HepG2 (cell line): ENCODE results near the gene KCNS1. TPM values are rescaled to one million over a fixed set of nuclear protein-coding genes. Genes with fewer than 3 reads are reported as not detected.
A peak's percentile ranks its signal among the peaks of the same experiment; 100 is the strongest.

Experiments
- ATAC-seq: fragments of 200-7000 bp; cut with Tn5 transposase; 3 replicates; pipeline ENCODE4 v1.9.1; 2020; ENCODE audit warnings: mild to moderate bottlenecking, moderate library complexity
- BruUV-seq: library from RNA; stranded (reverse); fragments of 400-500 nt; replicated peaks from 2 replicates; lab custom pipeline; 2021; lab: Mats Ljungman, UMichigan
- CTCF ChIA-PET: fragments of 300-600 bp; formaldehyde crosslinking; extraction: SDS; loops from one replicate; lab custom pipeline; 2021; ENCODE audit warnings: low total read pairs, inconsistent platforms, low intra/inter-chr PET ratio; lab: Yijun Ruan, JAX
- POLR2A ChIA-PET: fragments of 350-600 bp; sonication (Branson Sonifier 250); formaldehyde crosslinking; loops from one replicate; lab custom pipeline; 2020; ENCODE audit warnings: antibody characterized with exemption, inconsistent platforms; lab: Yijun Ruan, JAX
- DNase-seq: peaks from one replicate; pipeline ENCODE4 v3.0.0-alpha.2; 2015; ENCODE audit warnings: low spot score
- FAIRE-seq: peaks from 3 replicates; lab custom pipeline; 2011; peaks lifted over from hg19 to GRCh38; lab: Jason Lieb, UNC
- H2AFZ ChIP-seq: one replicate; pipeline ENCODE4 v1.6.1; 2011; ENCODE audit warnings: low read length, inconsistent platforms
- H3K27ac ChIP-seq: fragments of 300-600 bp; 3 replicates; pipeline ENCODE4 v1.8.0; 2011; ENCODE audit warnings: mixed run types, mild to moderate bottlenecking, mixed read lengths, low read length, inconsistent platforms; ENCODE audit not compliant: insufficient read depth; ENCODE audit errors: extremely low read length
- H3K27me3 ChIP-seq, 2 experiments: fragments of 200-600 bp in 1 of 2; 2 replicates in 1 of 2; 3 replicates in 1 of 2; pipeline versions ENCODE4 v1.6.0 to v1.8.0; 2011; ENCODE audit warnings: low read length in 2 of 2, mild to moderate bottlenecking in 2 of 2, moderate library complexity in 2 of 2, inconsistent platforms in 1 of 2; ENCODE audit not compliant: insufficient read depth in 2 of 2, control insufficient read depth in 1 of 2
- H3K36me3 ChIP-seq, 2 experiments: fragments of 200-600 bp in 1 of 2; replicated peaks in 1 of 2; 2 replicates in 1 of 2; 3 replicates in 1 of 2; pipeline versions ENCODE4 v1.5.1 to v1.8.0; 2011; ENCODE audit warnings: low read length in 2 of 2, inconsistent platforms in 1 of 2; ENCODE audit not compliant: insufficient read depth in 2 of 2, control insufficient read depth in 1 of 2
- H3K4me1 ChIP-seq: 2 replicates; pipeline ENCODE4 v1.5.1; 2012; ENCODE audit warnings: low read length, inconsistent platforms; ENCODE audit not compliant: insufficient read depth
- H3K4me2 ChIP-seq: 2 replicates; pipeline ENCODE4 v1.6.0; 2011; ENCODE audit warnings: low read depth, low read length, inconsistent platforms
- H3K4me3 ChIP-seq, 3 experiments: fragments of 200-600 bp in 1 of 3; sonication (generic), shearing (Covaris generic) in 1 of 3; replicated peaks in 1 of 3; 2 replicates each; pipeline ENCODE4 v1.5.1; 2011 to 2016; ENCODE audit warnings: low read length in 3 of 3, inconsistent platforms in 2 of 3, low read depth in 2 of 3, mild to moderate bottlenecking in 2 of 3, control low read depth in 1 of 3, mixed read lengths in 1 of 3; ENCODE audit not compliant: insufficient read depth in 1 of 3
- H3K79me2 ChIP-seq: one replicate; pipeline ENCODE4 v1.6.1; 2011; ENCODE audit warnings: low read length, inconsistent platforms; ENCODE audit not compliant: insufficient read depth
- H3K9ac ChIP-seq: 2 replicates; pipeline ENCODE4 v1.6.0; 2011; ENCODE audit warnings: mild to moderate bottlenecking, low read depth, low read length, inconsistent platforms; ENCODE audit not compliant: insufficient read depth
- H3K9me3 ChIP-seq: 2 replicates; pipeline ENCODE4 v1.5.1; 2012; ENCODE audit warnings: mild to moderate bottlenecking, low read length
- H4K20me1 ChIP-seq: 2 replicates; pipeline ENCODE4 v1.6.0; 2011; ENCODE audit warnings: inconsistent platforms, mild to moderate bottlenecking, low read length, moderate library complexity; ENCODE audit not compliant: insufficient read depth
- ARNT2 ChIP-seq: sonication (generic); formaldehyde crosslinking; IDR thresholded peaks from 2 replicates; pipeline ENCODE4 v1.8.0; 2022; ENCODE audit warnings: mild to moderate bottlenecking, low read depth, missing genetic modification reagents, moderate library complexity
- ATF5 ChIP-seq: sonication (generic); formaldehyde crosslinking; IDR thresholded peaks from 2 replicates; pipeline ENCODE4 v1.4.0; 2020; ENCODE audit warnings: mild to moderate bottlenecking, low read depth, missing genetic modification reagents
- CEBPB ChIP-seq: IDR thresholded peaks from 2 replicates; pipeline ENCODE4 v1.6.1; 2011; ENCODE audit warnings: low read depth, low read length, improper control_type of control experiment, borderline replicate concordance
- FOXO1 ChIP-seq: sonication (generic); formaldehyde crosslinking; IDR thresholded peaks from 2 replicates; pipeline ENCODE4 v1.4.0; 2020; ENCODE audit warnings: missing genetic modification reagents
- FOXP1 ChIP-seq, 2 experiments: fragments of 450-650 bp in 1 of 2; IDR thresholded peaks; 2 replicates each; pipeline ENCODE4 v1.6.1; 2017 to 2018; ENCODE audit warnings: antibody characterized with exemption in 1 of 2
- HES4 ChIP-seq: sonication (generic); formaldehyde crosslinking; IDR thresholded peaks from 2 replicates; pipeline ENCODE4 v1.9.0; 2021; ENCODE audit warnings: mild to moderate bottlenecking, missing genetic modification reagents, borderline replicate concordance
- HNF4A ChIP-seq: sonication (generic); formaldehyde crosslinking; IDR thresholded peaks from 2 replicates; pipeline ENCODE4 v1.4.0; 2020; ENCODE audit warnings: missing genetic modification reagents
- NFKBIZ ChIP-seq: IDR thresholded peaks from 2 replicates; pipeline ENCODE4 v1.6.1; 2018; ENCODE audit warnings: missing genetic modification reagents, missing compliant biosample characterization
- NR0B2 ChIP-seq: sonication (generic); formaldehyde crosslinking; IDR thresholded peaks from 2 replicates; pipeline ENCODE4 v1.4.0; 2020; ENCODE audit warnings: mild to moderate bottlenecking, missing genetic modification reagents
- PHB2 ChIP-seq: fragments of 450-650 bp; IDR thresholded peaks from 2 replicates; pipeline ENCODE4 v1.6.1; 2018; ENCODE audit not compliant: partially characterized antibody
- RARA ChIP-seq: IDR thresholded peaks from 2 replicates; pipeline ENCODE4 v1.6.1; 2016; ENCODE audit warnings: missing genetic modification reagents, missing compliant biosample characterization
- ZBTB3 ChIP-seq: sonication (generic); formaldehyde crosslinking; IDR thresholded peaks from 2 replicates; pipeline ENCODE4 v1.4.0; 2020; ENCODE audit warnings: low read depth, mild to moderate bottlenecking, moderate library complexity, missing genetic modification reagents, borderline replicate concordance
- ZNF121 ChIP-seq: sonication (generic); formaldehyde crosslinking; IDR thresholded peaks from 2 replicates; pipeline ENCODE4 v1.5.0; 2020; ENCODE audit warnings: mild to moderate bottlenecking, missing genetic modification reagents
- ZNF263 ChIP-seq: sonication (generic); formaldehyde crosslinking; IDR thresholded peaks from 2 replicates; pipeline ENCODE4 v1.4.0; 2020; ENCODE audit warnings: missing genetic modification reagents
- ZNF652 ChIP-seq: IDR thresholded peaks from 2 replicates; pipeline ENCODE4 v1.6.1; 2016; ENCODE audit warnings: low read depth, borderline replicate concordance
- ZNF713 ChIP-seq: sonication (generic); formaldehyde crosslinking; IDR thresholded peaks from 2 replicates; pipeline ENCODE4 v1.4.0; 2020; ENCODE audit warnings: mild to moderate bottlenecking, missing genetic modification reagents
- WGBS: methylation state at CpG from one replicate; pipeline ENCODE4 v1.1.6; 2017; ENCODE audit warnings: low lambda C conversion rate; 5-methylcytosine and 5-hydroxymethylcytosine counted together
- in situ Hi-C: cut with HindIII; loops from 2 replicates; pipeline ENCODE4 v1.10.0; 2017; ENCODE audit warnings: low pct_unique_long_range_greater_than_20kb; ENCODE audit not compliant: extremely low pct_ligation_motif_present
- intact Hi-C: fragments of 100-400 bp; cut with micrococcal nuclease; formaldehyde crosslinking; loops from one replicate; pipeline ENCODE4 v1.10.0; 2022; ENCODE audit not compliant: unreplicated experiment
- polyA plus RNA-seq, 8 experiments: library from polyadenylated mRNA; depleted of rRNA in 3 of 8; stranded (reverse) in 7 of 8; unstranded in 1 of 8; fragments of >200 nt; fragmentation: Illumina TruSeq in 4 of 8; extraction: Trizol in 4 of 8; gene quantifications; 2 replicates each; pipeline versions ENCODE4 v1.2.1 to v1.2.3, GENCODE V29; 2011 to 2016; ENCODE audit warnings: low read depth in 4 of 8, missing spikeins in 1 of 8, mixed read lengths in 1 of 8; ENCODE audit not compliant: insufficient read depth in 1 of 8
- total RNA-seq, 5 experiments: library from RNA; depleted of rRNA; stranded (reverse); fragments of >200 nt; fragmentation: Illumina TruSeq; extraction: Trizol; gene quantifications; 2 replicates each; pipeline ENCODE4 v1.2.3, GENCODE V29; 2016; ENCODE audit warnings: low read depth in 1 of 5
- TF ChIP-seq, protein P1 (sequence below): sonication (generic); formaldehyde crosslinking; IDR thresholded peaks from 2 replicates; pipeline ENCODE4 v1.4.0; 2020; ENCODE audit warnings: missing genetic modification reagents
- TF ChIP-seq, protein P2 (sequence below): sonication (generic); formaldehyde crosslinking; IDR thresholded peaks from 2 replicates; pipeline ENCODE4 v1.4.0; 2020; ENCODE audit warnings: mild to moderate bottlenecking, missing genetic modification reagents

Gene KCNS1
- total and polyA plus RNA-seq, 2 of the 13 experiments (the other 11 are each of a cell fraction or from before 2014, with no cell fraction given) = 0.03 TPM; not detected in 1

DNA sequence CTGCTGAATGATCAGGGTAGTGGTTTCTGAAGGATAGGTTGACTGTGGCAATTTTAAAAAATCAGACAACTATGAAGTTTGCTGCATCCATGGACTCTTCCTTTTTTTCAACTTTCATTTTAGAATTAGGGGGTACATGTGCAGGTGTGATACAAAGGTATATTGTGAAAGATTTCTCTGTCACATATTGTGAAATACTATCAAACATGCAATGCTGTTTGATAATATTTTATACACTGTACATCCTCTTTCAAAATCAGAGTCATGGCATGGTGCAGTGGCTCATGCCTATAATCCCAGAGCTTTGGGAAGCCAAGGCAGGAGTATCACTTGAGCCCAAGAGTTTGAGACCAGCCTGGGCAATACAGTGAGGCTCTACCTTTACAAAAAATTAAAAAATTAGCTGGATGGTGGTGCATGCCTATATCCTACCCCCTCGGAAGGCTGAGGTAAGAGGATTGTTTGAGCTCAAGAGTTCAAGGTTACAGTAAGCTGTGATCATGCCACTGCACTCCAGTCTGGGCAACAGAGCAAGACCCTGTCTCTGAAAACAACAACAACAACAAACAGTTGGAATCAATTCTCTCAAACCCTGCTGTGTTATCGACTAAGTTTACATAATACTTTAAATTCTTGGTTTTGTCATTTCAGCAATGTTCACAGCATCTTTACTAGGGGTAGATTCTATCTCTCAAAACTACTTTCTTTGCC, 18.8 kb upstream of the KCNS1 start:
- peaks cover 7% of the 10 kb centered on the region; the same call in 1 of the 2 replicates for H3K4me1 ChIP-seq
- H3K36me3 ChIP-seq = no peaks in the 10 kb centered on the region
- no peak overlapping the region for H2AFZ ChIP-seq
- intact Hi-C loops (no loop called here), in situ Hi-C loops (no loop called here)
- H4K20me1 ChIP-seq = no peaks in the 10 kb centered on the region
- ChIA-PET CTCF (no interaction called here), POLR2A (no interaction called here)
- no peak for DNase-seq
- H3K4me2 ChIP-seq = no peak overlapping the region
- H3K9ac ChIP-seq = no peak overlapping the region
- BruUV-seq = no TSS peak
- no peaks in the 10 kb centered on the region for H3K9me3 ChIP-seq
- no peak overlapping the region for H3K4me3 ChIP-seq
- H3K27ac ChIP-seq = no peak overlapping the region
- FAIRE-seq = peak; percentile 12
- no peaks in the 10 kb centered on the region for H3K79me2 ChIP-seq
- ATAC-seq = no peak
- peaks cover 8 to 15% of the 10 kb centered on the region in 2 experiments; a peak in 3 of 5 replicates for H3K27me3 ChIP-seq
- WGBS = 3% methylated on average over 2 of the region's 2 CpGs
- TF ChIP-seq ZNF713 (CRISPR knock-in tag) (no peak), ARNT2 (CRISPR knock-in tag) (no peak), ZBTB3 (CRISPR knock-in tag) (no peak), HNF4A (CRISPR knock-in tag) (peak; percentile 48; the same call in 1 of the 2 replicates), ATF5 (CRISPR knock-in tag) (no peak), ZNF652 (CRISPR knock-in tag) (no peak), RARA (peak; percentile 30; the same call in 1 of the 2 replicates), NR0B2 (no peak), FOXO1 (CRISPR knock-in tag) (peak; percentile 34; the same call in 1 of the 2 replicates), PHB2 (no peak), FOXP1 (IDR thresholded peaks at IDR 0.05) (no peak), FOXP1 (CRISPR knock-in tag; IDR thresholded peaks at IDR 0.05) (0 out of 2 replicates have a peak, but pooled peaks have one; percentile 27), HES4 (no peak), ZNF263 (CRISPR knock-in tag) (no peak), ZNF121 (peak; percentile 93), NFKBIZ (CRISPR knock-in tag) (no peak), CEBPB (peak; percentile 88)
- TF ChIP-seq, protein P1, sequence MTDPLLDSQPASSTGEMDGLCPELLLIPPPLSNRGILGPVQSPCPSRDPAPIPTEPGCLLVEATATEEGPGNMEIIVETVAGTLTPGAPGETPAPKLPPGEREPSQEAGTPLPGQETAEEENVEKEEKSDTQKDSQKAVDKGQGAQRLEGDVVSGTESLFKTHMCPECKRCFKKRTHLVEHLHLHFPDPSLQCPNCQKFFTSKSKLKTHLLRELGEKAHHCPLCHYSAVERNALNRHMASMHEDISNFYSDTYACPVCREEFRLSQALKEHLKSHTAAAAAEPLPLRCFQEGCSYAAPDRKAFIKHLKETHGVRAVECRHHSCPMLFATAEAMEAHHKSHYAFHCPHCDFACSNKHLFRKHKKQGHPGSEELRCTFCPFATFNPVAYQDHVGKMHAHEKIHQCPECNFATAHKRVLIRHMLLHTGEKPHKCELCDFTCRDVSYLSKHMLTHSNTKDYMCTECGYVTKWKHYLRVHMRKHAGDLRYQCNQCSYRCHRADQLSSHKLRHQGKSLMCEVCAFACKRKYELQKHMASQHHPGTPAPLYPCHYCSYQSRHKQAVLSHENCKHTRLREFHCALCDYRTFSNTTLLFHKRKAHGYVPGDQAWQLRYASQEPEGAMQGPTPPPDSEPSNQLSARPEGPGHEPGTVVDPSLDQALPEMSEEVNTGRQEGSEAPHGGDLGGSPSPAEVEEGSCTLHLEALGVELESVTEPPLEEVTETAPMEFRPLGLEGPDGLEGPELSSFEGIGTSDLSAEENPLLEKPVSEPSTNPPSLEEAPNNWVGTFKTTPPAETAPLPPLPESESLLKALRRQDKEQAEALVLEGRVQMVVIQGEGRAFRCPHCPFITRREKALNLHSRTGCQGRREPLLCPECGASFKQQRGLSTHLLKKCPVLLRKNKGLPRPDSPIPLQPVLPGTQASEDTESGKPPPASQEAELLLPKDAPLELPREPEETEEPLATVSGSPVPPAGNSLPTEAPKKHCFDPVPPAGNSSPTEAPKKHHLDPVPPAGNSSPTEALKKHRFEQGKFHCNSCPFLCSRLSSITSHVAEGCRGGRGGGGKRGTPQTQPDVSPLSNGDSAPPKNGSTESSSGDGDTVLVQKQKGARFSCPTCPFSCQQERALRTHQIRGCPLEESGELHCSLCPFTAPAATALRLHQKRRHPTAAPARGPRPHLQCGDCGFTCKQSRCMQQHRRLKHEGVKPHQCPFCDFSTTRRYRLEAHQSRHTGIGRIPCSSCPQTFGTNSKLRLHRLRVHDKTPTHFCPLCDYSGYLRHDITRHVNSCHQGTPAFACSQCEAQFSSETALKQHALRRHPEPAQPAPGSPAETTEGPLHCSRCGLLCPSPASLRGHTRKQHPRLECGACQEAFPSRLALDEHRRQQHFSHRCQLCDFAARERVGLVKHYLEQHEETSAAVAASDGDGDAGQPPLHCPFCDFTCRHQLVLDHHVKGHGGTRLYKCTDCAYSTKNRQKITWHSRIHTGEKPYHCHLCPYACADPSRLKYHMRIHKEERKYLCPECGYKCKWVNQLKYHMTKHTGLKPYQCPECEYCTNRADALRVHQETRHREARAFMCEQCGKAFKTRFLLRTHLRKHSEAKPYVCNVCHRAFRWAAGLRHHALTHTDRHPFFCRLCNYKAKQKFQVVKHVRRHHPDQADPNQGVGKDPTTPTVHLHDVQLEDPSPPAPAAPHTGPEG = no peak
- TF ChIP-seq, protein P2, sequence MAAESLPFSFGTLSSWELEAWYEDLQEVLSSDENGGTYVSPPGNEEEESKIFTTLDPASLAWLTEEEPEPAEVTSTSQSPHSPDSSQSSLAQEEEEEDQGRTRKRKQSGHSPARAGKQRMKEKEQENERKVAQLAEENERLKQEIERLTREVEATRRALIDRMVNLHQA (CRISPR knock-in tag) = no peak
